ENCODE measurements around the gene B2M. TPM values are rescaled to one million over a fixed set of nuclear protein-coding genes. Genes with fewer than 3 reads are reported as not detected.
"Not testable (repeated sequence)": the region's sequence is repeated elsewhere in the genome, so short reads cannot be mapped to it uniquely, and the experiment has no call there.

Gene B2M
- total RNA-seq, 1 experiment from 2014 or later: 506 TPM

- DNase-seq (ENCODE audit: low spot score): no peak
Observed at GRCh38 chr15:44726136-44726535, 14.8 kb downstream of the B2M start.

- DNase-seq (ENCODE audit: low spot score): peak; percentile 93
Observed at GRCh38 chr15:44726568-44727484, 15.5 kb downstream of the B2M start.

GRCh38 chr15:44727485-44728231 is 16.3 kb downstream of the B2M start:
- no peak for DNase-seq (ENCODE audit: low spot score)

- DNase-seq (ENCODE audit: low spot score): not testable (repeated sequence)
Observed at GRCh38 chr15:44728232-44728575, 16.9 kb downstream of the B2M start.

- peak; percentile 99 for DNase-seq (ENCODE audit: low spot score)
Observed at GRCh38 chr15:44728576-44729407, 17.5 kb downstream of the B2M start.

GRCh38 chr15:44729408-44730127 is 18.3 kb downstream of the B2M start:
- no peak for DNase-seq (ENCODE audit: low spot score)

- no peak for DNase-seq (ENCODE audit: low spot score)
Observed at GRCh38 chr15:44734839-44735481, 23.6 kb downstream of the B2M start.

GRCh38 chr15:44735482-44736180 is 24.3 kb downstream of the B2M start:
- DNase-seq (ENCODE audit: low spot score): no peak

- DNase-seq (ENCODE audit: low spot score): no peak
Observed at GRCh38 chr15:44736181-44736765, 25.0 kb downstream of the B2M start, which contains the start of gene TRIM69. TRIM69 (plus strand) TSS chr15:44736528; CDS start chr15:44736705, 177 bp downstream.

GRCh38 chr15:44738340-44738984 is 27.1 kb downstream of the B2M start:
- DNase-seq (ENCODE audit: low spot score): peak; percentile 86

- not testable (repeated sequence) for DNase-seq (ENCODE audit: low spot score)
Observed at GRCh38 chr15:44739222-44739847, 28.0 kb downstream of the B2M start.

- not testable (repeated sequence) for DNase-seq (ENCODE audit: low spot score)
Observed at GRCh38 chr15:44743454-44743853, 32.1 kb downstream of the B2M start.

GRCh38 chr15:44753345-44753744 is 42.0 kb downstream of the B2M start:
- no peak for DNase-seq (ENCODE audit: low spot score)

- no peak for DNase-seq (ENCODE audit: low spot score)
Observed at GRCh38 chr15:44763187-44763586, 51.9 kb downstream of the B2M start.

GRCh38 chr15:44763848-44764247 is 52.5 kb downstream of the B2M start:
- no peak for DNase-seq (ENCODE audit: low spot score)

- no peak for DNase-seq (ENCODE audit: low spot score)
Observed at GRCh38 chr15:44765036-44765435, 53.7 kb downstream of the B2M start.
